H1 (cell line): ENCODE results near the gene NHERF2. TPM values are rescaled to one million over a fixed set of nuclear protein-coding genes. Genes with fewer than 3 reads are reported as not detected.

ENCODE experiments used
- MAX ChIP-seq: IDR thresholded peaks from 2 replicates; pipeline ENCODE4 v1.6.1; 2012; ENCODE audit warnings: inconsistent platforms
- RAD21 ChIP-seq, 2 experiments: IDR thresholded peaks in 1 of 2; conservative IDR thresholded peaks in 1 of 2; 2 replicates each; pipeline ENCODE4 v1.6.1; 2011; ENCODE audit warnings: low read depth in 2 of 2, low read length in 2 of 2, improper control_type of control experiment in 1 of 2, inconsistent platforms in 1 of 2, mild to moderate bottlenecking in 1 of 2, moderate library complexity in 1 of 2
- TAF7 ChIP-seq: optimal IDR thresholded peaks from 2 replicates; pipeline ENCODE3; 2011; ENCODE audit warnings: low read depth, mild to moderate bottlenecking, inconsistent platforms, low read length, moderate library complexity, borderline replicate concordance
- YY1 ChIP-seq: IDR thresholded peaks from 2 replicates; pipeline ENCODE4 v1.6.1; 2011; ENCODE audit warnings: low read depth, mild to moderate bottlenecking, low read length
- polyA plus RNA-seq, 7 experiments: library from polyadenylated mRNA; depleted of rRNA in 3 of 7; stranded (reverse) in 5 of 7; unstranded in 2 of 7; fragments of >200 nt in 5 of 7; fragments of 200-250 nt in 2 of 7; gene quantifications; 1 replicate in 5 of 7; 2 replicates in 1 of 7; 4 replicates in 1 of 7; pipeline versions ENCODE4 v1.2.1 to v1.2.3, GENCODE V29; 2011 to 2013; ENCODE audit warnings: missing spikeins in 2 of 7, mixed read lengths in 2 of 7
- total RNA-seq: library from RNA; stranded (reverse); fragmentation: NEBNext Ultra II Directional; extraction: Animal tissue kit (Norgen Biotek cat#: 25700); gene quantifications from 2 replicates; pipeline ENCODE4 v1.2.1, GENCODE V29; 2021
- TF ChIP-seq, protein P1 (sequence below): fragments of 300-600 bp; sonication (generic); IDR thresholded peaks from 2 replicates; pipeline ENCODE4 v1.7.1; 2012; ENCODE audit warnings: low read length, moderate library complexity, mild to moderate bottlenecking, inconsistent platforms; ENCODE audit not compliant: insufficient replicate concordance
- TF ChIP-seq, protein P2 (sequence below), 3 experiments: IDR thresholded peaks; 1 replicate in 2 of 3; 2 replicates in 1 of 3; pipeline versions ENCODE4 v1.5.1 to v1.6.1; 2011; ENCODE audit warnings: low read length in 3 of 3, mild to moderate bottlenecking in 3 of 3, inconsistent platforms in 2 of 3, low read depth in 1 of 3, moderate library complexity in 1 of 3; ENCODE audit not compliant: insufficient read depth in 1 of 3; ENCODE audit errors: control extremely low read depth in 1 of 3

NHERF2 gene
- total and polyA plus RNA-seq, 2 of the 8 experiments (the other 6 are each of a cell fraction or from before 2014, with no cell fraction given), result 13.9 to 19.3 TPM

DNA sequence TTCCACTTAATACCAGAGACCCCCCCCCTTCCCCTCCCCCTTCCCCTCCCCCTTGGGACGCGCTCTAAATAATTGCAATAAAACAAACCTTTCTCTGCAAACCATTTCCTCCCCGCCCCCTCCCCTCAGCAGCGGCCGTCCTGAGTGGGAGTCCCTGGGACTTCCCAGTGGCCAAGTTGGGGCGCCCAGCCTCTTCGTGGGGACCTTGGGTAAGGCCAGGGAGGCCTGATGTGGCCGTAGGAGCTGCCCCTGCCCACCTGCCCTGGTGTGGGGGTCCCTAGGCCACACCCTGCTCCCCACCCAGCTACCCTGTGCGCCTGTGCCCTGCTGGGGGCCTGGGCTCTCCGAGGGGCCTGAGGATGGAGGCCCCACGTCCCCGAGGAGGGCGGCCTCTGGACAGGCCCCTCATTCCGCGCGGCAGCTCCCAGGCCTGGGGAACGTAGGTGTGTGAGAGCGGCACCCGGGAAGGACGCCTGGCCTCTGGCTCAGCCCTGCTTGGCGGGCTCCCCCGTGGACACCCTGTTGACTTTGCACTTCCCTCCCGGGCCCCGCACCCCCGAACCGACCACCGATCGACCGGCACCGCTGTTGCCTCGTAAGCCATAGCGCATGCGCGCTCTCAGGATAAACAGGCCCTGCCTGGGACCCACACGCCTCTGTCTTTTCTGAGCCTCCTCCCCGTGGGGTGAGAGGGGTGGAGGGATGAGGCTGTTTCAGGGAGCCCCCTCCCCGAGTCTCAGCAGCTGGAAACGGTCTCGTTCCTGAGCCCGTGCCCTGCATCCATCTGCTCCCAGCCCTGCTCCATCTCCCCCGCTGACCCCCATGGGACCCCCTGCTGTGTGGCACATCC, 11.9 kb downstream of the NHERF2 start (continued):
- TF ChIP-seq, protein P1, sequence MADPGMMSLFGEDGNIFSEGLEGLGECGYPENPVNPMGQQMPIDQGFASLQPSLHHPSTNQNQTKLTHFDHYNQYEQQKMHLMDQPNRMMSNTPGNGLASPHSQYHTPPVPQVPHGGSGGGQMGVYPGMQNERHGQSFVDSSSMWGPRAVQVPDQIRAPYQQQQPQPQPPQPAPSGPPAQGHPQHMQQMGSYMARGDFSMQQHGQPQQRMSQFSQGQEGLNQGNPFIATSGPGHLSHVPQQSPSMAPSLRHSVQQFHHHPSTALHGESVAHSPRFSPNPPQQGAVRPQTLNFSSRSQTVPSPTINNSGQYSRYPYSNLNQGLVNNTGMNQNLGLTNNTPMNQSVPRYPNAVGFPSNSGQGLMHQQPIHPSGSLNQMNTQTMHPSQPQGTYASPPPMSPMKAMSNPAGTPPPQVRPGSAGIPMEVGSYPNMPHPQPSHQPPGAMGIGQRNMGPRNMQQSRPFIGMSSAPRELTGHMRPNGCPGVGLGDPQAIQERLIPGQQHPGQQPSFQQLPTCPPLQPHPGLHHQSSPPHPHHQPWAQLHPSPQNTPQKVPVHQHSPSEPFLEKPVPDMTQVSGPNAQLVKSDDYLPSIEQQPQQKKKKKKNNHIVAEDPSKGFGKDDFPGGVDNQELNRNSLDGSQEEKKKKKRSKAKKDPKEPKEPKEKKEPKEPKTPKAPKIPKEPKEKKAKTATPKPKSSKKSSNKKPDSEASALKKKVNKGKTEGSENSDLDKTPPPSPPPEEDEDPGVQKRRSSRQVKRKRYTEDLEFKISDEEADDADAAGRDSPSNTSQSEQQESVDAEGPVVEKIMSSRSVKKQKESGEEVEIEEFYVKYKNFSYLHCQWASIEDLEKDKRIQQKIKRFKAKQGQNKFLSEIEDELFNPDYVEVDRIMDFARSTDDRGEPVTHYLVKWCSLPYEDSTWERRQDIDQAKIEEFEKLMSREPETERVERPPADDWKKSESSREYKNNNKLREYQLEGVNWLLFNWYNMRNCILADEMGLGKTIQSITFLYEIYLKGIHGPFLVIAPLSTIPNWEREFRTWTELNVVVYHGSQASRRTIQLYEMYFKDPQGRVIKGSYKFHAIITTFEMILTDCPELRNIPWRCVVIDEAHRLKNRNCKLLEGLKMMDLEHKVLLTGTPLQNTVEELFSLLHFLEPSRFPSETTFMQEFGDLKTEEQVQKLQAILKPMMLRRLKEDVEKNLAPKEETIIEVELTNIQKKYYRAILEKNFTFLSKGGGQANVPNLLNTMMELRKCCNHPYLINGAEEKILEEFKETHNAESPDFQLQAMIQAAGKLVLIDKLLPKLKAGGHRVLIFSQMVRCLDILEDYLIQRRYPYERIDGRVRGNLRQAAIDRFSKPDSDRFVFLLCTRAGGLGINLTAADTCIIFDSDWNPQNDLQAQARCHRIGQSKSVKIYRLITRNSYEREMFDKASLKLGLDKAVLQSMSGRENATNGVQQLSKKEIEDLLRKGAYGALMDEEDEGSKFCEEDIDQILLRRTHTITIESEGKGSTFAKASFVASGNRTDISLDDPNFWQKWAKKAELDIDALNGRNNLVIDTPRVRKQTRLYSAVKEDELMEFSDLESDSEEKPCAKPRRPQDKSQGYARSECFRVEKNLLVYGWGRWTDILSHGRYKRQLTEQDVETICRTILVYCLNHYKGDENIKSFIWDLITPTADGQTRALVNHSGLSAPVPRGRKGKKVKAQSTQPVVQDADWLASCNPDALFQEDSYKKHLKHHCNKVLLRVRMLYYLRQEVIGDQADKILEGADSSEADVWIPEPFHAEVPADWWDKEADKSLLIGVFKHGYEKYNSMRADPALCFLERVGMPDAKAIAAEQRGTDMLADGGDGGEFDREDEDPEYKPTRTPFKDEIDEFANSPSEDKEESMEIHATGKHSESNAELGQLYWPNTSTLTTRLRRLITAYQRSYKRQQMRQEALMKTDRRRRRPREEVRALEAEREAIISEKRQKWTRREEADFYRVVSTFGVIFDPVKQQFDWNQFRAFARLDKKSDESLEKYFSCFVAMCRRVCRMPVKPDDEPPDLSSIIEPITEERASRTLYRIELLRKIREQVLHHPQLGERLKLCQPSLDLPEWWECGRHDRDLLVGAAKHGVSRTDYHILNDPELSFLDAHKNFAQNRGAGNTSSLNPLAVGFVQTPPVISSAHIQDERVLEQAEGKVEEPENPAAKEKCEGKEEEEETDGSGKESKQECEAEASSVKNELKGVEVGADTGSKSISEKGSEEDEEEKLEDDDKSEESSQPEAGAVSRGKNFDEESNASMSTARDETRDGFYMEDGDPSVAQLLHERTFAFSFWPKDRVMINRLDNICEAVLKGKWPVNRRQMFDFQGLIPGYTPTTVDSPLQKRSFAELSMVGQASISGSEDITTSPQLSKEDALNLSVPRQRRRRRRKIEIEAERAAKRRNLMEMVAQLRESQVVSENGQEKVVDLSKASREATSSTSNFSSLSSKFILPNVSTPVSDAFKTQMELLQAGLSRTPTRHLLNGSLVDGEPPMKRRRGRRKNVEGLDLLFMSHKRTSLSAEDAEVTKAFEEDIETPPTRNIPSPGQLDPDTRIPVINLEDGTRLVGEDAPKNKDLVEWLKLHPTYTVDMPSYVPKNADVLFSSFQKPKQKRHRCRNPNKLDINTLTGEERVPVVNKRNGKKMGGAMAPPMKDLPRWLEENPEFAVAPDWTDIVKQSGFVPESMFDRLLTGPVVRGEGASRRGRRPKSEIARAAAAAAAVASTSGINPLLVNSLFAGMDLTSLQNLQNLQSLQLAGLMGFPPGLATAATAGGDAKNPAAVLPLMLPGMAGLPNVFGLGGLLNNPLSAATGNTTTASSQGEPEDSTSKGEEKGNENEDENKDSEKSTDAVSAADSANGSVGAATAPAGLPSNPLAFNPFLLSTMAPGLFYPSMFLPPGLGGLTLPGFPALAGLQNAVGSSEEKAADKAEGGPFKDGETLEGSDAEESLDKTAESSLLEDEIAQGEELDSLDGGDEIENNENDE, result no peak
- no peak for TF ChIP-seq YY1
- no peak for TF ChIP-seq MAX
- TF ChIP-seq, protein P2, sequence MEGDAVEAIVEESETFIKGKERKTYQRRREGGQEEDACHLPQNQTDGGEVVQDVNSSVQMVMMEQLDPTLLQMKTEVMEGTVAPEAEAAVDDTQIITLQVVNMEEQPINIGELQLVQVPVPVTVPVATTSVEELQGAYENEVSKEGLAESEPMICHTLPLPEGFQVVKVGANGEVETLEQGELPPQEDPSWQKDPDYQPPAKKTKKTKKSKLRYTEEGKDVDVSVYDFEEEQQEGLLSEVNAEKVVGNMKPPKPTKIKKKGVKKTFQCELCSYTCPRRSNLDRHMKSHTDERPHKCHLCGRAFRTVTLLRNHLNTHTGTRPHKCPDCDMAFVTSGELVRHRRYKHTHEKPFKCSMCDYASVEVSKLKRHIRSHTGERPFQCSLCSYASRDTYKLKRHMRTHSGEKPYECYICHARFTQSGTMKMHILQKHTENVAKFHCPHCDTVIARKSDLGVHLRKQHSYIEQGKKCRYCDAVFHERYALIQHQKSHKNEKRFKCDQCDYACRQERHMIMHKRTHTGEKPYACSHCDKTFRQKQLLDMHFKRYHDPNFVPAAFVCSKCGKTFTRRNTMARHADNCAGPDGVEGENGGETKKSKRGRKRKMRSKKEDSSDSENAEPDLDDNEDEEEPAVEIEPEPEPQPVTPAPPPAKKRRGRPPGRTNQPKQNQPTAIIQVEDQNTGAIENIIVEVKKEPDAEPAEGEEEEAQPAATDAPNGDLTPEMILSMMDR (IDR thresholded peaks at IDR 0.05; ENCODE audit: control extremely low read depth in 1 of 3, insufficient read depth in 1 of 3, low read depth in 1 of 3, low read length in 3 of 3), result no peak
- TF ChIP-seq RAD21 (IDR thresholded peaks at IDR 0.05 in 1 of 2, conservative IDR thresholded peaks at IDR 0.05 in 1 of 2; ENCODE audit: low read depth in 2 of 2, low read length in 2 of 2), result no peak
- no peak for TF ChIP-seq TAF7
